Lower lobe of right lung (tissue), 2 donors: ENCODE results near the gene MDFIC. TPM values are rescaled to one million over a fixed set of nuclear protein-coding genes. Genes with fewer than 3 reads are reported as not detected.

ENCODE experiments used
- ATAC-seq, 2 donors: fragments of 200-7000 bp; cut with Tn5 transposase; one replicate each; pipeline ENCODE4 v1.9.1; 2020 to 2022; ENCODE audit warnings: mild to moderate bottlenecking in 2 of 2, moderate library complexity in 2 of 2
- DNase-seq: peaks from one replicate; pipeline ENCODE4 v3.0.0-alpha.2; 2020
- H3K27ac ChIP-seq: fragments of 200-600 bp; one replicate; pipeline ENCODE4 v1.8.0; 2022
- H3K27me3 ChIP-seq: fragments of 200-600 bp; one replicate; pipeline ENCODE4 v1.8.0; 2022; ENCODE audit warnings: low read depth
- H3K36me3 ChIP-seq: fragments of 200-600 bp; one replicate; pipeline ENCODE4 v1.8.0; 2022; ENCODE audit warnings: mild to moderate bottlenecking
- H3K4me1 ChIP-seq: fragments of 200-600 bp; one replicate; pipeline ENCODE4 v1.8.0; 2022
- H3K4me3 ChIP-seq: fragments of 200-600 bp; one replicate; pipeline ENCODE4 v1.8.0; 2022; ENCODE audit warnings: mild to moderate bottlenecking
- H3K9me3 ChIP-seq: fragments of 200-600 bp; one replicate; pipeline ENCODE4 v1.8.0; 2022
- CTCF ChIP-seq: fragments of 200-600 bp; IDR thresholded peaks from one replicate; pipeline ENCODE4 v1.8.0; 2022; ENCODE audit warnings: antibody characterized with exemption, mild to moderate bottlenecking
- intact Hi-C: fragments of 100-400 bp; cut with DNase I; formaldehyde crosslinking; loops from one replicate; pipeline ENCODE4 v1.11.0; 2022
- total RNA-seq: library from RNA; stranded (reverse); fragmentation: NEBNext Ultra II Directional; extraction: Animal tissue kit (Norgen Biotek cat#: 25700); gene quantifications from one replicate; pipeline ENCODE4 v1.2.1, GENCODE V29; 2021
- donor health status: DM: no; HTN: yes; CAD: no; lungs with severe emphysema.

The MDFIC gene
- total RNA-seq, 1 donor from 2014 or later = 46.3 TPM

DNA sequence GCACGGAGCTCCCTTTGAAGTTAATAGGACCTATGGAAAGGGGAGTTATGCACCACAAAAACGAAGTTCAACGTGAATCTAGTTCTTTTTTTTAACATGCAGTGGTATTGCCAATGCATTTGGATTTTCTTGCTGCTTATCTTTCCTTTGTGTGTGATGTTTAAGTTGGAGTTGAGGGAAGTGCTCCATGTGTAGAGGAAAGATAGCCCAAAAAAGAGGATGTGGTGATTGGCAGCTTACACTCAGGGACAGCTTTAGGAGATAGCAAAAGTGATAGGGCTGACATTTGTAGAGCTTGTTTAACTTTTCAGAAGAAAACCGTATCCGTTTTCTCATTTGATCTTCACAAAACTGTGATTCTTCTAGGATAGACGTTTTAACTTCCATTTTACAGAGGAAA, 101.3 kb downstream of the MDFIC start:
- TF ChIP-seq CTCF = no peak
- Histone ChIP-seq H3K9me3 (no peaks in the 10 kb centered on the region), H3K36me3 (no peaks in the 10 kb centered on the region), H3K27me3 (no peaks in the 10 kb centered on the region), H3K4me1 (no peaks in the 10 kb centered on the region), H3K27ac (no peak overlapping the region), H3K4me3 (no peak overlapping the region)
- intact Hi-C loops = no loop called here
- DNase-seq (no peak), ATAC-seq (no peak)

- ATAC-seq (no peak), DNase-seq (no peak)
- Histone ChIP-seq H3K27me3 (no peaks in the 10 kb centered on the region), H3K9me3 (no peaks in the 10 kb centered on the region), H3K4me1 (no peaks in the 10 kb centered on the region), H3K27ac (no peak overlapping the region), H3K36me3 (no peaks in the 10 kb centered on the region), H3K4me3 (no peak overlapping the region)
- intact Hi-C loops = no loop called here
- no peak for TF ChIP-seq CTCF
Measured at GRCh38 chr7:115024276-115024675, 102.4 kb downstream of the MDFIC start.

GRCh38 chr7:115032715-115033703, 111.1 kb downstream of the MDFIC start:
- DNase-seq (no peak), ATAC-seq (no peak)
- no peaks in the 10 kb centered on the region for H3K36me3 ChIP-seq
- no peaks in the 10 kb centered on the region for H3K27me3 ChIP-seq
- no peak overlapping the region for H3K27ac ChIP-seq
- intact Hi-C loops = no loop called here
- no peaks in the 10 kb centered on the region for H3K4me1 ChIP-seq
- no peak for TF ChIP-seq CTCF
- no peaks in the 10 kb centered on the region for H3K9me3 ChIP-seq
- no peak overlapping the region for H3K4me3 ChIP-seq

GRCh38 chr7:115033917-115034459, 112.1 kb downstream of the MDFIC start:
- H3K4me1 ChIP-seq = no peaks in the 10 kb centered on the region
- DNase-seq (no peak), ATAC-seq (no peak)
- H3K36me3 ChIP-seq = no peaks in the 10 kb centered on the region
- no peaks in the 10 kb centered on the region for H3K9me3 ChIP-seq
- no peak overlapping the region for H3K27ac ChIP-seq
- intact Hi-C loops = no loop called here
- H3K4me3 ChIP-seq = no peak overlapping the region
- TF ChIP-seq CTCF = no peak
- H3K27me3 ChIP-seq = no peaks in the 10 kb centered on the region

DNA sequence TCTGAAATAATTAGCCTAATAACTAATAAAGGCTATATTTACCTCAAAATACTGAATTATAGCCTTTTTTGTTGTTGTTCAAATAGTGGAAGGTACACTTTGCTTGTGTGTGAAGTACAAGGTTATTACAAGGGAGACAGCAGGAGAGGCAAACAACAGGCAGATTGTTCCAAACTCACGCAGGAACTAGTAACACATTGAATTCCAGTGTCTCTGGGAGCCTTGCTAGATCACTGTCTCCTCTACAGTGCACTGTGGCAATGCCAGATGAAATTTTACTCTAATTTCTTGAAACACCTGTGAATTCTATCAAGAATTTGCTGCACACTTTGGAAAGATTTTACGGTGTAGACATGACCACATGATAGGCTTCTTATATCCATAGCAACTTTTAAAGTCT, 112.6 kb downstream of the MDFIC start:
- ATAC-seq = no peak
- intact Hi-C loops = no loop called here
- Histone ChIP-seq H3K27ac (no peak overlapping the region), H3K36me3 (no peaks in the 10 kb centered on the region), H3K9me3 (no peaks in the 10 kb centered on the region), H3K4me1 (no peaks in the 10 kb centered on the region), H3K27me3 (no peaks in the 10 kb centered on the region), H3K4me3 (no peak overlapping the region)
- no peak for DNase-seq
- TF ChIP-seq CTCF = no peak
